ENCODE results near the gene SCIMP. TPM values are rescaled to one million over a fixed set of nuclear protein-coding genes. Genes with fewer than 3 reads are reported as not detected.

Gene SCIMP
- total and polyA plus RNA-seq, 2 of the 13 experiments (the other 11 are each of a cell fraction or from before 2014, with no cell fraction given), result not detected

- TF ChIP-seq HES4 (CRISPR knock-in tag; IDR thresholded peaks at IDR 0.05; ENCODE audit: borderline replicate concordance) (peak; percentile 69; the same call in 1 of the 2 replicates), PRMT3 (CRISPR knock-in tag; IDR thresholded peaks at IDR 0.05; ENCODE audit: borderline replicate concordance, low read depth) (no peak), ZNF569 (CRISPR knock-in tag; IDR thresholded peaks at IDR 0.05; ENCODE audit: borderline replicate concordance) (no peak), ZFYVE20 (CRISPR knock-in tag; IDR thresholded peaks at IDR 0.05; ENCODE audit: borderline replicate concordance, low read depth) (no peak), MAFG (CRISPR knock-in tag; IDR thresholded peaks at IDR 0.05) (no peak), ZFP91 (CRISPR knock-in tag; IDR thresholded peaks at IDR 0.05; ENCODE audit: borderline replicate concordance) (peak; percentile 66; the same call in 1 of the 2 replicates)
- TF ChIP-seq, protein P1, sequence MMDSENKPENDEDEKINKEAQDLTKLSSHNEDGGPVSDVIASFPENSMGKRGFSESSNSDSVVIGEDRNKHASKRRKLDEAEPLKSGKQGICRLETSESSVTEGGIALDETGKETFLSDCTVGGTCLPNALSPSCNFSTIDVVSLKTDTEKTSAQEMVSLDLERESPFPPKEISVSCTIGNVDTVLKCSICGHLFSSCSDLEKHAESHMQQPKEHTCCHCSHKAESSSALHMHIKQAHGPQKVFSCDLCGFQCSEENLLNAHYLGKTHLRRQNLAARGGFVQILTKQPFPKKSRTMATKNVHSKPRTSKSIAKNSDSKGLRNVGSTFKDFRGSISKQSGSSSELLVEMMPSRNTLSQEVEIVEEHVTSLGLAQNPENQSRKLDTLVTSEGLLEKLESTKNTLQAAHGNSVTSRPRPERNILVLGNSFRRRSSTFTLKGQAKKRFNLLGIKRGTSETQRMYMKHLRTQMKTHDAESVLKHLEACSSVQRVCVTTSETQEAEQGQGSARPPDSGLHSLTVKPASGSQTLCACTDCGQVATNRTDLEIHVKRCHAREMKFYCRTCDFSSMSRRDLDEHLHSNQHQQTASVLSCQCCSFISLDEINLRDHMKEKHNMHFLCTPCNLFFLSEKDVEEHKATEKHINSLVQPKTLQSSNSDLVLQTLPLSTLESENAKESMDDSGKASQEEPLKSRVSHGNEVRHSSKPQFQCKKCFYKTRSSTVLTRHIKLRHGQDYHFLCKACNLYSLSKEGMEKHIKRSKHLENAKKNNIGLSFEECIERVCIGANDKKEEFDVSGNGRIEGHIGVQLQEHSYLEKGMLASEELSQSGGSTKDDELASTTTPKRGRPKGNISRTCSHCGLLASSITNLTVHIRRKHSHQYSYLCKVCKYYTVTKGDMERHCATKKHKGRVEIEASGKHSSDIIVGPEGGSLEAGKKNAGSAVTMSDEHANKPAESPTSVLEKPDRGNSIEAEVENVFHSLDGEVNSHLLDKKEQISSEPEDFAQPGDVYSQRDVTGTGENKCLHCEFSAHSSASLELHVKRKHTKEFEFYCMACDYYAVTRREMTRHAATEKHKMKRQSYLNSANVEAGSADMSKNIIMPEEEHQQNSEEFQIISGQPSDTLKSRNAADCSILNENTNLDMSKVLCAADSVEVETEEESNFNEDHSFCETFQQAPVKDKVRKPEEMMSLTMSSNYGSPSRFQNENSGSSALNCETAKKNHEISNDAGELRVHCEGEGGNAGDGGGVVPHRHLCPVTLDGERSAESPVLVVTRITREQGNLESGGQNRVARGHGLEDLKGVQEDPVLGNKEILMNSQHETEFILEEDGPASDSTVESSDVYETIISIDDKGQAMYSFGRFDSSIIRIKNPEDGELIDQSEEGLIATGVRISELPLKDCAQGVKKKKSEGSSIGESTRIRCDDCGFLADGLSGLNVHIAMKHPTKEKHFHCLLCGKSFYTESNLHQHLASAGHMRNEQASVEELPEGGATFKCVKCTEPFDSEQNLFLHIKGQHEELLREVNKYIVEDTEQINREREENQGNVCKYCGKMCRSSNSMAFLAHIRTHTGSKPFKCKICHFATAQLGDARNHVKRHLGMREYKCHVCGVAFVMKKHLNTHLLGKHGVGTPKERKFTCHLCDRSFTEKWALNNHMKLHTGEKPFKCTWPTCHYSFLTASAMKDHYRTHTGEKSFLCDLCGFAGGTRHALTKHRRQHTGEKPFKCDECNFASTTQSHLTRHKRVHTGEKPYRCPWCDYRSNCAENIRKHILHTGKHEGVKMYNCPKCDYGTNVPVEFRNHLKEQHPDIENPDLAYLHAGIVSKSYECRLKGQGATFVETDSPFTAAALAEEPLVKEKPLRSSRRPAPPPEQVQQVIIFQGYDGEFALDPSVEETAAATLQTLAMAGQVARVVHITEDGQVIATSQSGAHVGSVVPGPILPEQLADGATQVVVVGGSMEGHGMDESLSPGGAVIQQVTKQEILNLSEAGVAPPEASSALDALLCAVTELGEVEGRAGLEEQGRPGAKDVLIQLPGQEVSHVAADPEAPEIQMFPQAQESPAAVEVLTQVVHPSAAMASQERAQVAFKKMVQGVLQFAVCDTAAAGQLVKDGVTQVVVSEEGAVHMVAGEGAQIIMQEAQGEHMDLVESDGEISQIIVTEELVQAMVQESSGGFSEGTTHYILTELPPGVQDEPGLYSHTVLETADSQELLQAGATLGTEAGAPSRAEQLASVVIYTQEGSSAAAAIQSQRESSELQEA (CRISPR knock-in tag; IDR thresholded peaks at IDR 0.05; ENCODE audit: not compliant biosample characterization), result peak; percentile 48
- TF ChIP-seq, protein P2, sequence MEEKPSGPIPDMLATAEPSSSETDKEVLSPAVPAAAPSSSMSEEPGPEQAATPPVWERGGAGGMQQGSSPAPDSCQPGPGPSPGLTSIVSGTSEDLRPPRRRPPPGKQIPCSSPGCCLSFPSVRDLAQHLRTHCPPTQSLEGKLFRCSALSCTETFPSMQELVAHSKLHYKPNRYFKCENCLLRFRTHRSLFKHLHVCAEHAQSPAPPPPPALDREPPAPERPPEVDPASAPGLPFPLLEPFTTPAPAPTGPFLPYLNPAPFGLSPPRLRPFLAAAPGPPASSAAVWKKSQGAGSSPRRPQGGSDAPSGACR (CRISPR knock-in tag; IDR thresholded peaks at IDR 0.05), result no peak
- TF ChIP-seq, protein P3, sequence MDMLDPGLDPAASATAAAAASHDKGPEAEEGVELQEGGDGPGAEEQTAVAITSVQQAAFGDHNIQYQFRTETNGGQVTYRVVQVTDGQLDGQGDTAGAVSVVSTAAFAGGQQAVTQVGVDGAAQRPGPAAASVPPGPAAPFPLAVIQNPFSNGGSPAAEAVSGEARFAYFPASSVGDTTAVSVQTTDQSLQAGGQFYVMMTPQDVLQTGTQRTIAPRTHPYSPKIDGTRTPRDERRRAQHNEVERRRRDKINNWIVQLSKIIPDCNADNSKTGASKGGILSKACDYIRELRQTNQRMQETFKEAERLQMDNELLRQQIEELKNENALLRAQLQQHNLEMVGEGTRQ (IDR thresholded peaks at IDR 0.05; ENCODE audit: low read depth, low read length), result peak; percentile 75
- TF ChIP-seq, protein P3 (CRISPR knock-in tag; IDR thresholded peaks at IDR 0.05; ENCODE audit: borderline replicate concordance), result peak; percentile 89; the same call in 1 of the 2 replicates
- TF ChIP-seq, protein P4, sequence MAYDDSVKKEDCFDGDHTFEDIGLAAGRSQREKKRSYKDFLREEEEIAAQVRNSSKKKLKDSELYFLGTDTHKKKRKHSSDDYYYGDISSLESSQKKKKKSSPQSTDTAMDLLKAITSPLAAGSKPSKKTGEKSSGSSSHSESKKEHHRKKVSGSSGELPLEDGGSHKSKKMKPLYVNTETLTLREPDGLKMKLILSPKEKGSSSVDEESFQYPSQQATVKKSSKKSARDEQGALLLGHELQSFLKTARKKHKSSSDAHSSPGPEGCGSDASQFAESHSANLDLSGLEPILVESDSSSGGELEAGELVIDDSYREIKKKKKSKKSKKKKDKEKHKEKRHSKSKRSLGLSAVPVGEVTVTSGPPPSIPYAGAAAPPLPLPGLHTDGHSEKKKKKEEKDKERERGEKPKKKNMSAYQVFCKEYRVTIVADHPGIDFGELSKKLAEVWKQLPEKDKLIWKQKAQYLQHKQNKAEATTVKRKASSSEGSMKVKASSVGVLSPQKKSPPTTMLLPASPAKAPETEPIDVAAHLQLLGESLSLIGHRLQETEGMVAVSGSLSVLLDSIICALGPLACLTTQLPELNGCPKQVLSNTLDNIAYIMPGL (CRISPR knock-in tag; IDR thresholded peaks at IDR 0.05; ENCODE audit: borderline replicate concordance in 1 of 2, low read depth in 1 of 2), result peak; percentile 41 to 74; a peak in 2 of 4 replicates
These were observed 47.4 kb upstream of the SCIMP start, which contains the start of gene RABEP1 (continued) for GRCh38 chr17:5281814-5282641.
